GM19023 (cell line): ENCODE measurements around the gene STAMBPL1.
A peak's percentile ranks its signal among the peaks of the same experiment; 100 is the strongest.

ENCODE experiments used
- ATAC-seq: cut with Tn5 transposase; IDR thresholded peaks from one replicate; pipeline ENCODE4 v1.9.1; 2021; ENCODE audit warnings: mild to moderate bottlenecking, moderate library complexity; ENCODE audit not compliant: unreplicated experiment

Gene STAMBPL1

GRCh38 chr10:88890681-88891381 lies 10.8 kb downstream of the STAMBPL1 start:
- no peak for ATAC-seq

GRCh38 chr10:88892222-88892967 lies 12.3 kb downstream of the STAMBPL1 start:
- no peak for ATAC-seq

GRCh38 chr10:88893611-88894010 lies 13.6 kb downstream of the STAMBPL1 start:
- ATAC-seq, result no peak

- no peak for ATAC-seq
These were observed 15.2 kb downstream of the STAMBPL1 start for GRCh38 chr10:88895250-88895649.

GRCh38 chr10:88896372-88896993 lies 16.4 kb downstream of the STAMBPL1 start:
- ATAC-seq, result no peak

GRCh38 chr10:88896994-88897853 lies 17.2 kb downstream of the STAMBPL1 start:
- ATAC-seq, result no peak

- ATAC-seq, result no peak
These were observed 18.7 kb downstream of the STAMBPL1 start for GRCh38 chr10:88898727-88899126.

- ATAC-seq, result no peak
These were observed 19.8 kb downstream of the STAMBPL1 start for GRCh38 chr10:88899886-88900285.

GRCh38 chr10:88901206-88901983 lies 21.4 kb downstream of the STAMBPL1 start:
- peak; percentile 77 for ATAC-seq

GRCh38 chr10:88901984-88902789 lies 22.1 kb downstream of the STAMBPL1 start:
- ATAC-seq, result peak; percentile 32

GRCh38 chr10:88903715-88904114 lies 23.7 kb downstream of the STAMBPL1 start:
- ATAC-seq, result no peak

- ATAC-seq, result no peak
These were observed 26.9 kb downstream of the STAMBPL1 start for GRCh38 chr10:88906921-88907320.

- no peak for ATAC-seq
These were observed 28.1 kb downstream of the STAMBPL1 start for GRCh38 chr10:88908194-88908593.

- no peak for ATAC-seq
These were observed 31.1 kb downstream of the STAMBPL1 start for GRCh38 chr10:88911116-88911515.

- no peak for ATAC-seq
These were observed 31.8 kb downstream of the STAMBPL1 start for GRCh38 chr10:88911851-88912250.

- ATAC-seq, result no peak
These were observed 33.1 kb downstream of the STAMBPL1 start for GRCh38 chr10:88913127-88913526.

- ATAC-seq, result no peak
These were observed 33.7 kb downstream of the STAMBPL1 start for GRCh38 chr10:88913788-88914187.

- ATAC-seq, result no peak
These were observed 35.7 kb downstream of the STAMBPL1 start for GRCh38 chr10:88915781-88916180.

GRCh38 chr10:88916231-88916630 lies 36.2 kb downstream of the STAMBPL1 start:
- ATAC-seq, result no peak
